ENCODE measurements around the gene C4orf50.

- TF ChIP-seq NFRKB (IDR thresholded peaks at IDR 0.05), result no peak
- no peak for TF ChIP-seq L3MBTL2 (conservative IDR thresholded peaks at IDR 0.05)
- no peak for TF ChIP-seq CTBP1 (IDR thresholded peaks at IDR 0.05; ENCODE audit: borderline replicate concordance)
- no peak for TF ChIP-seq SP1 (IDR thresholded peaks at IDR 0.05)
- no peak for TF ChIP-seq FOXK2 (IDR thresholded peaks at IDR 0.05)
- TF ChIP-seq FOXM1 (IDR thresholded peaks at IDR 0.05; ENCODE audit: borderline replicate concordance), result no peak
- TF ChIP-seq TARDBP (IDR thresholded peaks at IDR 0.05), result no peak
- no peak for TF ChIP-seq ELF4 (IDR thresholded peaks at IDR 0.05)
- no peak for TF ChIP-seq BHLHE40 (IDR thresholded peaks at IDR 0.05; ENCODE audit: borderline replicate concordance)
- TF ChIP-seq LEF1 (IDR thresholded peaks at IDR 0.05; ENCODE audit: borderline replicate concordance), result no peak
- TF ChIP-seq PKNOX1 (IDR thresholded peaks at IDR 0.05), result no peak
- no peak for TF ChIP-seq HDGF (IDR thresholded peaks at IDR 0.05; ENCODE audit: borderline replicate concordance)
- no peak for TF ChIP-seq SUZ12 (IDR thresholded peaks at IDR 0.05)
Observed at GRCh38 chr4:6022607-6023288, 4.5 kb upstream of the C4orf50 start.
